GM12874 (cell line): ENCODE measurements around the gene CCDC12.

Source experiments
- TF ChIP-seq, protein P1 (sequence below): IDR thresholded peaks from 2 replicates; pipeline ENCODE4 v1.5.1; 2011; ENCODE audit warnings: low read depth, mild to moderate bottlenecking, control low read depth, low read length, moderate library complexity; ENCODE audit not compliant: insufficient read depth

Gene CCDC12

DNA sequence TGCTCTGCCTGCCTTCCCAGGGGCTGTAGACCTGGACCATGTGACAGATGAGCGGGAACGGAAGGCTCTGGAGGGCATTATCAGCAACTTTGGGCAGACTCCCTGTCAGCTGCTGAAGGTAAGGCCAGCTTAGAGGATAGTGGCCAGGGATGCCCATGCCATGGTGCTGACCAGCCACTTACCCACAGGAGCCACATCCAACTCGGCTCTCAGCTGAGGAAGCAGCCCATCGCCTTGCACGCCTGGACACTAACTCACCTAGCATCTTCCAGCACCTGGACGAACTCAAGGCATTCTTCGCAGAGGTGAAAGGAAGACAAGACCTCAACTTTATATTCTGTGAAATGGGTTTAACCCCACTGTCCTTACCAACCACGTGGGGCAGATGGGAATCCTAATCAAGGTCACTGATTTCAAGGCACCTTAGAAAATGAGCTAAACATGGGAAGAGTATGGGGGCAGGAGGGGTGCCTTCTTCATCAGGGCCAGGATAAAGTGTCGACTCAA, 29.7 kb upstream of the CCDC12 start:
- TF ChIP-seq, protein P1, sequence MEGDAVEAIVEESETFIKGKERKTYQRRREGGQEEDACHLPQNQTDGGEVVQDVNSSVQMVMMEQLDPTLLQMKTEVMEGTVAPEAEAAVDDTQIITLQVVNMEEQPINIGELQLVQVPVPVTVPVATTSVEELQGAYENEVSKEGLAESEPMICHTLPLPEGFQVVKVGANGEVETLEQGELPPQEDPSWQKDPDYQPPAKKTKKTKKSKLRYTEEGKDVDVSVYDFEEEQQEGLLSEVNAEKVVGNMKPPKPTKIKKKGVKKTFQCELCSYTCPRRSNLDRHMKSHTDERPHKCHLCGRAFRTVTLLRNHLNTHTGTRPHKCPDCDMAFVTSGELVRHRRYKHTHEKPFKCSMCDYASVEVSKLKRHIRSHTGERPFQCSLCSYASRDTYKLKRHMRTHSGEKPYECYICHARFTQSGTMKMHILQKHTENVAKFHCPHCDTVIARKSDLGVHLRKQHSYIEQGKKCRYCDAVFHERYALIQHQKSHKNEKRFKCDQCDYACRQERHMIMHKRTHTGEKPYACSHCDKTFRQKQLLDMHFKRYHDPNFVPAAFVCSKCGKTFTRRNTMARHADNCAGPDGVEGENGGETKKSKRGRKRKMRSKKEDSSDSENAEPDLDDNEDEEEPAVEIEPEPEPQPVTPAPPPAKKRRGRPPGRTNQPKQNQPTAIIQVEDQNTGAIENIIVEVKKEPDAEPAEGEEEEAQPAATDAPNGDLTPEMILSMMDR, result no peak

GRCh38 chr3:47005212-47006144, 28.9 kb upstream of the CCDC12 start:
- TF ChIP-seq, protein P1, result no peak

DNA sequence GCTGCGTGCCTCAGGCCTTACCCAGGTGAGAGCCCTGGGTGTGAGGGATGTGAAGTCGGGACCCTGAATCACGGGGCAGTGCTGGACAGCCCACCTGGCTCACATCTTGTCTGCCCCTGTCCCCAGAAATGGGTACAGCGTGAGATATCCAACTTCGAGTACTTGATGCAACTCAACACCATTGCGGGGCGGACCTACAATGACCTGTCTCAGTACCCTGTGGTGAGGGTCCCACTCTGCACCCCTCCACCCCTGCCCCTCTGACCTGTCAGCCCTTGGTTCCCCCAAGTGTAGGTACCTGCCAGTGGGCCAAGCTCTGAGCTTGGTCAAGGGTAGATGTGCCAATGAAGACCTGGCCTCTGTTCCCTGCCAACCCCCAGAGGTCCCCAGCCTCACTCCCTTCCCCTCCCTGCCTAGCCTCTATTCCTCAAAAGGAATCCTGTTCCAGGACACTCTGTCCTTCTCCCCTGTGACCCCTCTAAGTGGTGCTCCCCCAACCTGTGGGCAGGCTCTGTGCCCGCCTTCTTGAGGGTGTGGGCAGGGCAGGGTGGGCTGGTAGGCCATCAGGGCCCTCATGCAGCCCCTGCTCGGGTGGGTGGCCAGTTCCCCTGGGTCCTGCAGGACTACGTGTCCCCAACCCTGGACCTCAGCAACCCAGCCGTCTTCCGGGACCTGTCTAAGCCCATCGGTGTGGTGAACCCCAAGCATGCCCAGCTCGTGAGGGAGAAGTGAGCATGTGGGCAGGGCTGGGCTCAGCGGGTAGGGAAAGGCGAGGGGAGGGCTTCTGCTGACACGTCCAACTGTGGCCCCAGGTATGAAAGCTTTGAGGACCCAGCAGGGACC, 28.0 kb upstream of the CCDC12 start:
- TF ChIP-seq, protein P1, result no peak

DNA sequence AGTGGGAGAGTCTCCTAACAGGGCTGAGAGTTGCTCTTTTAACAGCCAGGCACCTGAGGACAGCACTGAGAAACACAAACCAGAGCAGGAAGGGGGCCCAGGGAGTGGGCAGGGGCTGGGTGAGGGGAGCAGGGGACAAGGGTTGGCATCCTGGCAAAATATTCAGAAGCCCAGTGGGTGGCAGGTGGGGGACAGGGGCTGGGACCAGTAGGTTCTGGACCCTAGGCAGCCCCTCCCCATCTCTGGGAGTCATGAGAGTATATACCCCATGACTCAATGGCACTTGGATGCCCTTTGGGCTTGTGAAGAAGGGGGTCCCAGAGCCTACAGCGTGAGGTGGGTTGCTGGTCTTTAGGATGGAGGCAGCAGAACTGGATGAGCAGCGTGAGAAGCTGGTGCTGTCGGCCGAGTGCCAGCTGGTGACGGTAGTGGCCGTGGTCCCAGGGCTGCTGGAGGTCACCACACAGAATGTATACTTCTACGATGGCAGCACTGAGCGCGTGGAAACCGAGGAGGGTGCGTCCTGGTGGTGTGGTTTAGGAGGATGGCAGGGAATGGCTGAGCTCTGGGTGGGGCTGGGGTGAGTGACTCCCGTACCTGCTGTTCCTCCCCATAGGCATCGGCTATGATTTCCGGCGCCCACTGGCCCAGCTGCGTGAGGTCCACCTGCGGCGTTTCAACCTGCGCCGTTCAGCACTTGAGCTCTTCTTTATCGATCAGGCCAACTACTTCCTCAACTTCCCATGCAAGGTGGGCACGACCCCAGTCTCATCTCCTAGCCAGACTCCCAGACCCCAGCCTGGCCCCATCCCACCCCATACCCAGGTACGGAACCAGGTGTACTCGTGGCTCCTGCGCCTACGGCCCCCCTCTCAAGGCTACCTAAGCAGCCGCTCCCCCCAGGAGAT, 27.2 kb upstream of the CCDC12 start:
- TF ChIP-seq, protein P1, result no peak

GRCh38 chr3:47003056-47003410, 26.5 kb upstream of the CCDC12 start:
- TF ChIP-seq, protein P1, result no peak

DNA sequence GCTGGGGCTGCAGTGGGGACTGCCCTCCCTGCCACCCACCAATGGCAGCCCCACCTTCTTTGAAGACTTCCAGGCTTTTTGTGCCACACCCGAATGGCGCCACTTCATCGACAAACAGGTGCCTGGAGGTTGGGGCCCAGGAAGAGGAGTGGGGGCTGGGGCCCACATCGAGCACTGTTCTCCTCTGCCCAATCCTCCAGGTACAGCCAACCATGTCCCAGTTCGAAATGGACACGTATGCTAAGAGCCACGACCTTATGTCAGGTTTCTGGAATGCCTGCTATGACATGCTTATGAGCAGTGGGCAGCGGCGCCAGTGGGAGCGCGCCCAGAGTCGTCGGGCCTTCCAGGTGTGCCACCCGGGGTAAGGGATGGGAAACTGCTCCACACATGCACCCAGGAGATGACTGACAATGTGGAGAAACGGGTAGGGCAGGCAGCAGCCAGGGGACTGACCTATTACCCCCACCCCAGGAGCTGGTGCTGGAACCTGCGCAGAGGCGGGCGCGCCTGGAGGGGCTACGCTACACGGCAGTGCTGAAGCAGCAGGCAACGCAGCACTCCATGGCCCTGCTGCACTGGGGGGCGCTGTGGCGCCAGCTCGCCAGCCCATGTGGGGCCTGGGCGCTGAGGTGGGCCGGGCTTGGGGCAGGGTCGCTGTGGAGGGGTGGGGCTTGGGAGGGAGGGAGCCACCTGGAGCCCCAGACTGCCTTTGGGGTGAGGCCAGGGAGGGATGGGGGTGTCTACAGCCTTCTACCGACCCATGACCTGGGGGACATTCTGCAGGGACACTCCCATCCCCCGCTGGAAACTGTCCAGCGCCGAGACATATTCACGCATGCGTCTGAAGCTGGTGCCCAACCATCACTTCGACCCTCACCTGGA, 25.9 kb upstream of the CCDC12 start:
- TF ChIP-seq, protein P1, result 0 out of 2 replicates have a peak, but pooled peaks have one; percentile 15
